HEK293T (cell line): Measurements from ENCODE around the gene SLC35F3.
A peak's percentile ranks its signal among the peaks of the same experiment; 100 is the strongest.

Experiments
- CTCF ChIA-PET: fragments of 350-600 bp; formaldehyde crosslinking; extraction: SDS; loops from one replicate; lab custom pipeline; 2021; ENCODE audit warnings: antibody characterized with exemption, inconsistent platforms; lab: Yijun Ruan, JAX
- POLR2A ChIA-PET: fragments of 350-600 bp; formaldehyde crosslinking; extraction: SDS; loops from one replicate; lab custom pipeline; 2020; ENCODE audit warnings: antibody characterized with exemption, inconsistent platforms; lab: Yijun Ruan, JAX
- DNase-seq: peaks from one replicate; pipeline ENCODE4 v3.0.0; 2012; ENCODE audit warnings: mixed read lengths; ENCODE audit errors: extremely low spot score
- ARNT ChIP-seq: fragments of 450-650 bp; IDR thresholded peaks from 2 replicates; pipeline ENCODE4 v1.6.1; 2017; ENCODE audit warnings: mild to moderate bottlenecking
- BHLHE40 ChIP-seq: fragments of 450-650 bp; IDR thresholded peaks from 2 replicates; pipeline ENCODE4 v1.6.1; 2016; ENCODE audit warnings: mild to moderate bottlenecking, moderate library complexity, borderline replicate concordance
- CTBP1 ChIP-seq: fragments of 450-650 bp; IDR thresholded peaks from 2 replicates; pipeline ENCODE4 v1.6.1; 2016; ENCODE audit warnings: borderline replicate concordance
- ELF4 ChIP-seq: fragments of 450-650 bp; IDR thresholded peaks from 2 replicates; pipeline ENCODE4 v1.6.1; 2017; ENCODE audit warnings: antibody characterized with exemption
- FOXA1 ChIP-seq: fragments of 450-650 bp; IDR thresholded peaks from 2 replicates; pipeline ENCODE4 v1.6.1; 2016; ENCODE audit warnings: mild to moderate bottlenecking
- FOXK2 ChIP-seq: fragments of 450-650 bp; IDR thresholded peaks from 2 replicates; pipeline ENCODE4 v1.6.1; 2016; ENCODE audit warnings: mild to moderate bottlenecking
- FOXM1 ChIP-seq: fragments of 450-650 bp; IDR thresholded peaks from 2 replicates; pipeline ENCODE4 v1.6.1; 2017; ENCODE audit warnings: mild to moderate bottlenecking, borderline replicate concordance
- HDGF ChIP-seq: fragments of 450-650 bp; IDR thresholded peaks from 2 replicates; pipeline ENCODE4 v1.6.1; 2017; ENCODE audit warnings: antibody characterized with exemption, borderline replicate concordance
- L3MBTL2 ChIP-seq: fragments of 450-650 bp; conservative IDR thresholded peaks from 2 replicates; pipeline ENCODE4 v1.6.1; 2016; ENCODE audit warnings: mild to moderate bottlenecking
- LEF1 ChIP-seq: fragments of 450-650 bp; IDR thresholded peaks from 2 replicates; pipeline ENCODE4 v1.6.1; 2017; ENCODE audit warnings: mild to moderate bottlenecking, borderline replicate concordance
- NFRKB ChIP-seq: fragments of 450-650 bp; IDR thresholded peaks from 2 replicates; pipeline ENCODE4 v1.6.1; 2016; ENCODE audit warnings: mild to moderate bottlenecking, moderate library complexity
- PKNOX1 ChIP-seq: fragments of 450-650 bp; IDR thresholded peaks from 2 replicates; pipeline ENCODE4 v1.6.1; 2016
- SP1 ChIP-seq: fragments of 450-650 bp; IDR thresholded peaks from 2 replicates; pipeline ENCODE4 v1.6.1; 2017
- SUZ12 ChIP-seq: fragments of 450-650 bp; IDR thresholded peaks from 2 replicates; pipeline ENCODE4 v1.6.1; 2016; ENCODE audit warnings: mild to moderate bottlenecking
- TARDBP ChIP-seq: fragments of 450-650 bp; IDR thresholded peaks from 2 replicates; pipeline ENCODE4 v1.6.1; 2016
- ZNF384 ChIP-seq: fragments of 450-650 bp; IDR thresholded peaks from 2 replicates; pipeline ENCODE4 v1.6.1; 2016

The SLC35F3 gene

GRCh38 chr1:234325878-234326496 is 421.5 kb downstream of the SLC35F3 start:
- TF ChIP-seq HDGF, result no peak
- TF ChIP-seq L3MBTL2, result 0 out of 2 replicates have a peak, but pooled peaks have one; percentile 26
- ChIA-PET POLR2A (no interaction called here), CTCF (interaction anchor here (1.0 to 3.0 kb wide), 12 partner anchors 16 to 199 kb away, joined by 3 to 16 read pairs (median 4); partner anchors contain the start of gene COA6)
- no peak for DNase-seq

GRCh38 chr1:234326497-234327366 is 422.3 kb downstream of the SLC35F3 start:
- ChIA-PET POLR2A (interaction anchor here (0.7 to 1.3 kb wide), 2 partner anchors 17 to 47 kb away, joined by 3 to 5 read pairs; partner anchors contain the start of gene COA6), CTCF (interaction anchor here (0.5 to 3.0 kb wide), 17 partner anchors 11 to 212 kb away, joined by 3 to 16 read pairs (median 4); partner anchors contain the start of gene COA6)
- DNase-seq, result peak; percentile 84
- TF ChIP-seq L3MBTL2 (no peak), HDGF (no peak)

GRCh38 chr1:234327577-234328164 is 423.2 kb downstream of the SLC35F3 start:
- DNase-seq, result no peak
- TF ChIP-seq LEF1 (no peak), ELF4 (no peak), HDGF (no peak), ARNT (no peak), L3MBTL2 (no peak), SUZ12 (no peak), FOXM1 (no peak), PKNOX1 (no peak), SP1 (no peak), FOXK2 (no peak), NFRKB (no peak), CTBP1 (no peak), ZNF384 (no peak)
- ChIA-PET POLR2A (interaction anchor here (1.3 kb wide), 1 partner anchor 46 kb away, joined by 5 read pairs; the partner anchor contains the start of gene COA6), CTCF (interaction anchor here (0.7 to 3.0 kb wide), 5 partner anchors 8 to 159 kb away, joined by 4 to 16 read pairs (median 5); no protein-coding TSS in a partner anchor)

- ChIA-PET POLR2A (no interaction called here), CTCF (interaction anchor here (2.9 kb wide), 1 partner anchor 21 kb away, joined by 11 read pairs; no protein-coding TSS in a partner anchor)
- no peak for TF ChIP-seq SUZ12
- TF ChIP-seq ELF4, result no peak
- no peak for TF ChIP-seq FOXA1
- TF ChIP-seq BHLHE40, result no peak
- TF ChIP-seq FOXM1, result no peak
- TF ChIP-seq CTBP1, result no peak
- TF ChIP-seq PKNOX1, result no peak
- no peak for DNase-seq
These were observed 426.4 kb downstream of the SLC35F3 start for GRCh38 chr1:234330843-234331215.

- no peak for TF ChIP-seq PKNOX1
- no peak for TF ChIP-seq FOXK2
- no peak for TF ChIP-seq BHLHE40
- TF ChIP-seq SUZ12, result no peak
- no peak for TF ChIP-seq TARDBP
- TF ChIP-seq FOXM1, result no peak
- TF ChIP-seq SP1, result no peak
- TF ChIP-seq HDGF, result no peak
- no peak for TF ChIP-seq ZNF384
- TF ChIP-seq ELF4, result no peak
- no peak for TF ChIP-seq FOXA1
- TF ChIP-seq L3MBTL2, result no peak
- TF ChIP-seq NFRKB, result no peak
- no peak for TF ChIP-seq CTBP1
- TF ChIP-seq ARNT, result no peak
- no peak for TF ChIP-seq LEF1
- DNase-seq, result no peak
- ChIA-PET CTCF (interaction anchor here (2.9 kb wide), 1 partner anchor 22 kb away, joined by 11 read pairs; no protein-coding TSS in a partner anchor), POLR2A (no interaction called here)
These were observed 427.0 kb downstream of the SLC35F3 start for GRCh38 chr1:234331507-234331906.

GRCh38 chr1:234336359-234336758 is 431.9 kb downstream of the SLC35F3 start:
- DNase-seq, result no peak
- POLR2A ChIA-PET, result no interaction called here
- CTCF ChIA-PET, result interaction anchor here (0.7 to 1.3 kb wide), 3 partner anchors 24 to 151 kb away, joined by 3 read pairs; no protein-coding TSS in a partner anchor
- TF ChIP-seq CTBP1 (no peak), L3MBTL2 (0 out of 2 replicates have a peak, but pooled peaks have one; percentile 1)
